Left renal pelvis (tissue), 4 donors: Measurements from ENCODE around the gene STIM1. TPM values are rescaled to one million over a fixed set of nuclear protein-coding genes. Genes with fewer than 3 reads are reported as not detected.
"Not testable (repeated sequence)": the region's sequence is repeated elsewhere in the genome, so short reads cannot be mapped to it uniquely, and the experiment has no call there.

ENCODE experiments used
- DNase-seq, 4 donors: peaks; one replicate each; pipeline ENCODE4 v3.0.0-alpha.2; 2013; ENCODE audit warnings: low read depth in 4 of 4, low spot score in 3 of 4
- polyA plus RNA-seq, 4 donors: library from polyadenylated mRNA; unstranded; fragments of 120-200 nt; gene quantifications; one replicate each; pipeline ENCODE4 v1.2.1, GENCODE V29; 2013; ENCODE audit not compliant: insufficient read length in 4 of 4

The STIM1 gene
- polyA plus RNA-seq, 4 donors = 30.4 to 68.4 (median 37.2) TPM

DNA sequence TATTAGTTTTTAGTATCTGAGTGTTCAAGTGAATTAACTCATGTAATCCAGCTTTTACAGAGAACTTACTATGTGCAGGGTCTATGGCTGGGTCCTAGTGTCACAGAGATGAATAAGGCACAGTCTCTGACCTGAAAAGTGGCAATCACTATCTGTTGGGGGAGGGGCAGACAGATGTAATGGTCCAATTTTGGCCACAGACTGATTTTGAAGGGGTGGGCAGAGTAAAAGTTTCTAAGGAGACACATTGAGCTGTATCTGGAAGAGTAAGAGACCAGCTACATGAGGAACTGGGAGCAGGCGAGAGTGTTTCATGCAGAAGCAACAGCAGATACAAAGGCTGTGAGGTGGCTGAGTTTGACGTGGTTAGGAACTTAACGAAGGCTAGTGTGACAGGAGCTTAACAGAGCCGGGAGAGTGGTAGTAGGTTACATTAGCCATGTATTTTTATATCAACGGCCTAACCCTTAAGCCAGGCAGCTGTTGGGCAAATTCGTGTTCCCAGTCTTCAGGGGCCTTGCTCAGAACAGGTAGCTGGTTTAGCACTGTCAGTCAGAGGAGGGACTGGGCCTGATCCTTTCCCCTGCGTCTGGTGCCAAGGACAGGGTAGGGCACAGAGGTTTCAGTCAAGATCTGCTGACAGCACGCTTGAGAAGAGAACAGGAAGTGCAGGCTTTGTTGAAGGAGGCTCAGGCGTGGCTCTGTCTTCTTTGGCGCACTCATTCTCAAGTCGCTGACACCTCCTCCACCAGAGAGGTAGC lies 1.4 kb upstream of the STIM1 start:
- no peak for DNase-seq

DNA sequence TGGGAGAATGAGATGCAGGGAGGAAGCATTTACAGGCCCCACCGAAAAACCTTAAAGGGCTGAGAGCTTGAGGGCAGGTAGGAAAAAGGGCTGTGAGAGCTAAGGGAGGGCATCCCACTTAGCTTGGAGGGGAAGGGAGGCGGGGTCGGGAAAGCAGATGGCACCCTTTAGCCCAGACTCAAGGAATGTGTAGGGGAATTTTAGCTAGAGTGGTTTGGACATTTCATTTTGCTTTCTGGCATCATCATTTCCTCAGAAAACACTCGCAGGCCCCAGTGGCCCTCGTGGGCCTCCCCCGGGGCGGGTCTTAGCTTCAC lies 846 bp upstream of the STIM1 start:
- no peak for DNase-seq

DNA sequence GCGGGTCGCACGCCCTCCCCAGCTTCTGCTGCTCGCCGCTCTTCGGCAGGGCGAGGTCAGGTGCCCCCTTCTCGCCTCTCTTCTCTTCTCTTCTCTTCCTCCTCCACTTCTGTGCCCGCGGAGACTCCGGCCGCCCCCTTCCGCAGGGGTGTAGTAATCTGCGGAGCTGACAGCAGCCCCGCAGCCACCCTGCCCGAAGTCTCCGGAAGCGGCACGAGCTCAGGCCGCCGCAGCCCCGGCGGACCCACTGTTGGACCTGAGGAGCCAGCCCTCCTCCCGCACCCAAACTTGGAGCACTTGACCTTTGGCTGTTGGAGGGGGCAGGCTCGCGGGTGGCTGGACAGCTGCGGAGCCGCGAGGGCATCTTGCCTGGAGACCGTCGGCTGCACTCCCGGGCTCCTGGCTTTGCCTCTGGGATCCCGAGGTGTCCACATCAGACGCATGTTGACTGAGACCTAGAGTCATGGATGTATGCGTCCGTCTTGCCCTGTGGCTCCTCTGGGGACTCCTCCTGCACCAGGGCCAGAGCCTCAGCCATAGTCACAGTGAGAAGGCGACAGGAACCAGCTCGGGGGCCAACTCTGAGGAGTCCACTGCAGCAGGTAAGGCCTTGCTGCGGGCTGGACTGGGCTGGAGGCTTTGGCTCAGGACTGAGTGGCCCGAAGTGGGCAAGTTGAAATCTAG lies 486 bp downstream of the STIM1 start:
- DNase-seq = no peak

DNA sequence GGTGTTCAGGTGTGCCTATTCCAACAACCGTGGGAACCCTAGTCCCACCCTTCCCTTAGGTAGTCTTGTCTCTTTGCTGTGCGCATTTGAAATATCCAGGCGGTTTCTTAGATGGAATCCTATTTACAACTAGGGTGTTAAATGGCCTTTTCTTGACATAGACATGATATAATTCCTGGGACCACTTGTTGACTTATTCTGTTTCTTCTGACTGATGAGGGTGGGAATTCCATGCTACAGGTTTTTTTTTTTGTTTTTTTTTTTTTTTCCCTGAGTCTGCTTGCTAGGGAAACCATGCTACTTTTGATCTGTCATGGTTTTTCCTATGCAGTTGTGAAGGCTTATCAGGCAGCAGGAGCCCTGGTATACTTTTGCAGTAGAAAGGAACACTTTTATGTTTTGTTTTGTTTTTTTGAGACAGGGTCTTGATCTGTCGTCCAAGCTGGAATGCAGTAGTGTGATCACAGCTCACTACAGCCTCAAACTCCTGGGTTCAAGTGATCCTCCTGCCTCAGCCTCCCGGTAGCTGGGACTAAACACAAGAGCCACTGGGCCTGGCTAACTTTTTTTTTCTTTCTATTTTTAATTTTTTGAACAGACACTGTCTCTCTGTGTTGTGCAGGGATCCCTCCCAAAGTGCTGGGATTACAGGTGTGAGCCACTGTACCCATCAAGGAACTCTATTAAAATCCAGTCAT lies 1.5 kb downstream of the STIM1 start:
- no peak for DNase-seq

DNA sequence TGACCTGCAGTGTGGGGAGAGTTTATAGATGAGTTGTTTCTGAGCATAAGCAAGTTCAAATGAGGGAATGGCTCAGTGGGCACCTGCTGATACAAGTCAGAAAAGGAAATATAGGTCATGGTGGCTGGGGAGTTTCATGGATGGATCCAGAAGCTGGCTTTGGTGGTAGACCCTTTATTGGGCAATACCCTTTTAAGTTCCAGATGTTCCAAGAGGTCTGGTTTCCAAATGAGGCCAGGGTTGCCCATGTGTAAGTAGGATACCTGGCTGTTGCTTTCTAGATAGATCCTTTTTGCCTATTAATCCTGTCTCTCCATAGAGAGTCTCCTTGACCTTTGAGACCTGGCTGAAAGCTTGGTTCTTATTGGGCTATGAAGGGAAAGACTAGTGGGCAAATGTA lies 2.2 kb downstream of the STIM1 start:
- no peak for DNase-seq

DNA sequence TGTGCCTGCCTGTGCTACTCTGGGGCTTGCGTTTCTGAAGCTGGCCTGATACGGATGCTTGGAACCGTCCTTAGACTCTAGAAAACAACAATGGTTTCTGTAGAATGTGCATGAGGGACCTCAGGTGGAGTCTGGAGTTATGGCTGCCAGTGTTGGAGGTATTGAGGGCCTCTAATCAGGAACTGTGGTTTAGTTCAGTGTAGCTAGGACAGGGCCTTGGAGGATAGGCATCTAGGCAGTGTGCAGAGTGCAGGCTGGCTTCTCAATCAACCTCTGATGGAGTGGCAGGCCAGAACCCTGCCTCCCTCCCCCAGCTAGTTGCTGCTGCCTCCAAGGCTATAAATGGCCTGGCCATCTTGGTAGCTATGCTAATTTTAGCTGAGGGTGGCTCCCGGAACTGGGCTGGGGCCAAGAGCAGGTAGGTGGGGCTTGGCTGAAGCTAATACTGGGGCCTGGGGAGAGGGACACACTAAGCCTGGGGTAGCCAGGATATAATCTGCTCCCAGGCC lies 4.0 kb downstream of the STIM1 start:
- DNase-seq = no peak

DNA sequence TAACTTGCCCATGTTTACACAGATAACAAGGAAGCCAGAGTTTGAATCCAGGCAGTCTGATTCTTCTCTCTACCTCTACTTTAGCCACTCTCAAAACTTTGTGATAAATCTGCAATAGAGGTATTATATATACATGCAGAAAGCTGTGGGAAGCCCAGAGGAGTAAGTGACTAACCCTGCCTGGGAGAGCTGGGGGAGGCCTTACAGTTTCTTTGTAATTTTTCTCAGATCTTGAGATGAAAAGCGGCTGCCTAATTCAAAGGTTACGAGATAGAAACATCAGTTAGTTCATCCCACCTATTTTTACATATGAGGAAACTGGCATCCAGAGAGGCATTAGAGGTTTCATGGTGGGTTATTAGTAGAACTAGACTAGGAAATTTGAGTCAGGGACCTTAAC lies 4.9 kb downstream of the STIM1 start:
- no peak for DNase-seq

DNA sequence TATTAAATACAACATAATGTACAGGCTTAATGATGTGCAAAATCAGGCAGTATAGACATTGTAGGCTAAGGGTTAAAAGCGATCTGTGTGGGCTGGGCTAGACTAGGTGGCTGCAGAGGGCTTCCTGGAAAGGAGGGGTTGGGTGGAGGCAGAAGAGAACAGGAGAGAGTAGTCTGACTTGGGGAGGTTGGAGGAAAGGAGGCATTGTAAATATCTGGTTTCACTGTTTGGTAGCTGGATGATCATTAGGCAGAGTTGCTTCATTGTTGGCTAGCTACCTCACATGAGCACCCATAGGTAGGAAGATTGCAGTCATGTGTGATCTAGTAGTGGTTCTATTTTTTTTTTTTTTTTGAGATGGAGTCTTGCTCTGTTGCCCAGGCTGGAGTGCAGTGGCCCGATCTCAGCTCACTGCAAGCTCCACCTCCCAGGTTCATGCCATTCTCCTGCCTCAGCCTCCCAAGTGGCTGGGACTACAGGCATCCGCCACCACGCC lies 5.5 kb downstream of the STIM1 start:
- not testable (repeated sequence) for DNase-seq

DNA sequence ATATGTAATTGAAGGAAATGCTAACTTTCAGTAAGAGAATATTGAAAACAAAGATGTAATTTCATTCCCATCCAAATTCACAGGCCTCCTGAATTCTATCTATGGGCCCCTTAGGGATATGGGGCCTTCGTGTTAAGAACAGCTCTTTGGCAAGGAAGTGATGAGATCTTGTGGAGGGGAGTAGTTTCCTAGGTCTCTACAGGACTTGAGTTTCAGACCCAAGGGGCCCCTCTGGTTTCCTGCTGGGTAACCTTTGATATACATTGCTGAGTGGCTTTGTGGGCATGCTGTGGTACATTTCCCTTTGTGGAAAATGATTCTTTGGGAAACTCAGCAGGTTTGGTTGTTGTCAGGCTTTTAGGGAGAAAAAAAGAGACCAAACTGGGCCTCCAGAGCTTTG lies 6.2 kb downstream of the STIM1 start:
- no peak for DNase-seq

DNA sequence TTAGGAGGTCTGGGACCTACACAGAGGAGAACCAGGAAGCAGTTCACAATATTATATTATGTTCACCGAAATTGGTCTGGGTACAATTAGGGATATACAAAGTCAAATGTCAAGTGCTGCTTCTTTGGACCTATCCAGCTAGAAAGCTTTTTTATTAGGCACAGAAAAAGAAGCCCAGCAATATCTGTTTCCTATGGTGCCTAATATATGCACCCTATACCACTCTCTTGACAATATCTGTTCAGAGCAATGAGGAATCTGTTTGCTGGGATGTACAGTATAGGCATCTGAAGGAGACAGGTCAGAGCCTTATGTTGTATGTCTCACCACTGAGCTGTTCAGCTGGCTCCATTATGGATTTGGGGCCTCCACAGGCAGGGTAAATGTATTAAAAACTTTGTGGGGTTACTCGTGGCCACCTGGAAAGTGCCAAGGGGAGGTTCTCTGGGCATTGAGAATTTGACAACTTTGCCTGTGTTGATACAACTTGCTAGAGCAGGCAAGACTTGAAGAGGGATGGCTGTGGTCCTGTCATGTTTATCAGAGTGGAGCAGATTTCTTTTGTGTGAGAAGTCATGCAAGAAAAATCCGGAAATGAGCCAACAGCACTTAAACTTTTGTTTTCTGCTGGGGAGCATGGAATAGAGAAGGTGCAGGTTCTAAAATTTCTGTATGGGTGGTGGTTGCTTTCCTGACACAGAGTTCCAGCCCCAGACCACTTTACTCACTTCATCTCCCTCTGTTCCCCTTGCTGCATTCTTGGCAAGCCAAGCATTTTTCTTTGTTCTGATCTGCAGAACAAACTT lies 10.1 kb downstream of the STIM1 start:
- no peak for DNase-seq

DNA sequence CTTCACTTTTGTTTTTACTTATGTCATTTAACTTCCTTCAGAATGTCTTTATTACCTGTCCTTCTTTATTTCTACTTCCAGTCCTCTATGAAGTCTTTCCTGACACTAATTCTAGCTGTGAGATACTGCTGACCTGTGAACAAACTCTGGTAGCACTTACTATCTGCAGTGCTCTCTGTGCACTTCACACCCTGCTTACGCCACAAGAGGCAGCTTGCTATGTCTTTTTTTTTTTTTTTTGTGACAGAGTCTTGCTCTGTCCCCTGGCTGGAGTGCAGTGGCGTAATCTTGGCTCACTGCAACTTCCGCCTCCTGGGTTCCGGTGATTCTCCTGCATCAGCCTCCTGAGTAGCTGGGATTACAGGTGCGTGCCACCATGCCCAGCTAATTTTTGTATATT lies 10.7 kb downstream of the STIM1 start:
- DNase-seq = no peak

DNA sequence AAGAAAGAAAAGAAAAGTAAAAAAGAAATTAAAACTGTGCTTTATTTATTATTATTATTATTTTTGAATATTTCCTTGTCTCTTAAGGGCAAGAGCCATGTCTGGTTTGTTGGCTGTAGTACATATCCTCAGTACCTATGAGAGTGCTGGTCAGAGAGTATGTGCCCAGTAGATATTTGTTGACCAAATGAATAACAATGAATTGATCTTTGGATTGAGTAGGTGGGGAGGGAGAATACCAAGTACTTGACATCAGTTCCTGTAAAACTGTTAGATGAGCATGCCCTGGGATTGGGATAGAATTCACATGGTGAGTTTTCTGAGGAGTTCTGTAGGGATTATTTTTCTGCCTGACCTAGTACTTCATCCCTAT lies 11.4 kb downstream of the STIM1 start:
- no peak for DNase-seq

DNA sequence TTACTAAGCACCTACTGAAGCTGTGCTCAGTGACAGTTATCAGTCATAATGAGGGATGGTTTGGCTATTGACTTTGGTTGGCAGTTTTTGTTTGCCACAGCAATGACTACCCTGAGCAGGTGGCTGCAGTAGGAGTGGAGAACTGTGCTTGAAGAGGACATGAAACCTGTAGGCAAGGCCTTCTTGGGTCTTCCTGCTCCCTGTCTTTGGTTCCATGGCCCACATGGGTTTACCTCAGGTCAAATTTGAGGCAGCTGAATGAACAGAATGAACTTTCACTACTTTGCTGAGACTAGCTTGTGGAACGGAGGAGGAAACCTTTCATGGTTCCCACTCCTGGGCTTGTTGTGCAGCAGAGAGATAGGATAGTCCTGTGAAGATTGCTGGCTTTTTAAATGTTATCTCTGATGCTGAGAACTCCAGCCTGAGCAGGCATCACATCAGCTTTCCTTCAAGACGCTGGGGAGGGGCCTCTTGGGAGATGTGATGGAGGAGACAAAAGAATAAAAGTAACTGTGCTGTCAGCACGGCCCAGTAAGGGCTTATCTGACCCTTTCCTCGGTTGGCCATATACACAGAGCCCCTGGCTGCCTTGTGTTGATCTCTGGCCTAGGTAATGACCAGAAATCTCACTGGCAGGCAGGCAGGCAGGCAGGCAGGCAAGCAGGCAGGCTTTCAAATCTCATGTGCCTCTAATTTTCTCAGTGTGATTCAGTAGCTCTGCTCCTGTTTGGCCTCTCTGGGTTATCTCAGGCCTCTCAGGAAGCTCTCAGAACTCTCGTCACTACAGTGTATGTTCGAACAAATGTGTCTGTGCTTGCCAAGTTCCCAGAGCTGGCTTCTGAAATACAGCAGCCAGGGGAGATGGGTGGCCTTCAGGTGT lies 12.0 kb downstream of the STIM1 start:
- DNase-seq = no peak

DNA sequence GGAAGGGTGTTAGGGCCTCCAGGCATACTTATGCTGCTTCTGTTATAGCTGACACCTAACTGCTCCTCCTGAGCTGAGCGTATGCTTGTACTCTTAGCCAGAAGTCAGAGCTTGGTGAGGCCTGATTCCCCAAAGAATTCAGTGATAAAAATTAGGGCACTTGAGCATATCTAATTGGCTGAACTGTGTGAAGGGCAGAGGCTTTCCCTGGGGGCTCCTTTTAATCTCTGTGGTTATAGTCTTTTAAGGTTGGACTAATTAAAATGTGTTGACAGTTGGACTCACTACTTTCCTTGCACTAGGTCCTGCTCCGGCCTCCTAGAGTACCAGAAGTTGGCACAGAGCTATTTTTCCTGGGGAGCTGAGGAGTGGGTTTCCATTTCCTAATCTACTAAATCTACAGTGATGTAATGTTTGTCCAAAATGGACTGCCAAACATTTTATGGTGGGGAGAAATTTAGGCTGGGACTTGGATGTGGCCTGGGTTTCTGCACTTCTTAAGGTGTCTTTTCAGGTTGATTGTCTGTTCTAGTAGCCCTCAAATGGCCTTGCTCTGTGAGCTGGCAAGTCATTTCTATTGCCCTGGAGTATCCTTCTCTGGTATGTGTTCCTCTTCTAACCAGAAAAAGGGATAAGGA lies 18.4 kb downstream of the STIM1 start:
- DNase-seq = no peak

DNA sequence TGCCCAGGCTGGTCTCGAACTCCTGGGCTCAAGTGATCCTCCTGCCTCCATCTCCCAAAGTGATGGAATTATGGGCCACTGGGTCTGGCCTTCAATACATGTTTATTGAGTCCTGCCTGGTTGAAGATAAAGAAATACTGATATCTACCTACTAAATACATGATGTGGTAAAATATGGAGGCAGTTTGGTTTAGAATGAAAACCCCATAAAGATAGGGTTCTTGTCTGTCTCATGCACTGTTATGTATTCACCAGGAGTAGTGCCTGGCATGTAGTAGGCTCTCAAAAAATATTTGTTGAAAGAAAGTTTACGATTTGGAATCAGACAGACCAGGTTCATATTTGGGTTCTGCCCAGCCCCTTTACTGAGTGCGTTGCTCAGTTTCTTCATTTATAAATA lies 21.1 kb downstream of the STIM1 start:
- no peak for DNase-seq

DNA sequence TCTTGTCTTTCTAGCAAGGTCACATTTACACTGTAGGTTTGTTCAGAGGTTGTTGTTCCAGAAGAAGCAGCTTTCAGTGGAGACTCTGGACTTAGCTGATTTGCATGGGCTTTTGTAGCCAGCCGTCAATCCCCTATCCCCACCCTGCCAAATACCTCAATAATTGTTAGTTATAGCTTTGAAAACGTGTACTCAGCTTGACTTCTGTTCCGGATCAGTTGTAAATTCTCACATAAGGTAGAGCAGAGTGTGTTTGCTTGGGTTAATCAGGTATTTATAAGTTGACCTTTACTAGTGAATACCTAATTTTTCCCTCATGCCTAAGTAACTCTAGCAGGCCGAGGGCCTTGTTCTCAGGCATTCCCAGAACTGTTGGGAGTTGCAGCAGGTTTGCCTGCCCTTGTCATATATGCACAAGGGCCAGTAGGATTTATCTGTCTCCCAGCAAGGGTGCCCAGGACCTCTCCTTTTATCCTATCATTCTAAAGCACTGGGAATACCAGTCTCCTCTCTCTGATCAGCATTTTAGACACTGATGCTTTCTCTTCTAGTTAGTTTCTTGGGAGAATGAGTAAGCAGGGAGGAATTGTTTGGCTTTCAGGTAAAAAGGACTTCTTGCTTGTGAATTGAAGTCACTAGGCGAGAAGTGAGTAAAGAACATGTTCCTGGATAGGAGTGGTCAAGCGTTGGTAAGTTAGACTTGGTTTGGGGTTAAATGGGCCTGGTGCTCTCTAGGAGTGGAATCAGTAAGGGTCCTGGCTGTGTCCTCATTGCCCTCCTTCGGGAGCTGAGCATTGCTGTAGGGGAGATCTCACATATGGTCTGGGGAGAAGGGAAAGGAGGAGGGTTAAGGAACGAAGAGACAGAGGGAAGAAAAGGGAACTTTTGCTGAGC lies 22.1 kb downstream of the STIM1 start:
- no peak for DNase-seq

DNA sequence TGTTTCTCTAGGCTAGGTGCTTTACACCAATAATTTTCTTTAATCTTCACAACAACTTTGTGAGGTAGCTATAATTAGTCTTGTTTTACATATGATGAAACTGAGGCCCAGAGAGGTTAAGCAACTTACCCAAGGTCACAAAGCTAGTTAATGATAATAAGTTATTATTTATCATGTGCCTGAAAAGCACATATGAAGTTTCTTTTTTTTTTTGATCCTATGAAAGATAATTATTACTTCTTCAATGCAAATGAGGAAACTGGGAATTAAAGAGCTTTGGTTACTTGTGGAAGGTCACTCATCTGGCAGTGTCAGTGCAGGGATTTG lies 22.8 kb downstream of the STIM1 start:
- no peak for DNase-seq

DNA sequence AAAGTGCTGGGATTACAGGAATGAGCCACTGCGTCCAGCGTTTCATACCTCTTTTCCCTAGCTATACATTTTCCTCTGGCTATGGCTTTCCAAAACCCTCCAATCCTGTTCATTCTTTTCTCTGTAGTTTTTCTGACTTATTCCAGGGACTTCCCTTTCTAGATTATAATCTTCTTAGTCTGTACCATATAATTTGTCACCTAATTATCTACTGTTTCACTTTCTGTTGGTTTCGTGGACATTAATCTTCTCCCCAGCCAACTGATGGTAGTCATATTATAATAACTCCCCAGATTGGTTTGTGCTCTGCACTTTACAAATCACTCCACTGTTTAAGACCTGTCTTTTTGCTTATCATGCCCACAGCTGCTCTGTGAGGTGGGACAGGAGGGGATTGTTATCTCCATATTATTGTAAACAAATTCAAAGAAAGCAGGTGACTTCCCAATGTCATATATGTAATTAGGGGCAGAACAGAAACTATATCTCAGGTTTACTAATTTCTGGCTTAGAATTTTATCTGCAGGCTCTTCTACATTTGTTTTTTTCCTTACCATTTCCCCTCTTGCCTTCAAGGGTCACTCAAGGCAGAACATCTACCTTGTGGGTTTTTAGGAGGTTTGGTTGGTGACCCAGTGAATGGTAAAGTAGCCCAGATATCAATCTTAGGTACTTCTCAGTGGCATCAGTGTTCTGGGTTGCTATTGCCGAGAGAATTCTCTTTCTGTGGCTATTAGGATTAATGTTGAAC lies 23.9 kb downstream of the STIM1 start:
- DNase-seq = no peak
